Activated CD8-positive, alpha-beta memory T cell treated with anti-CD3 and anti-CD28 coated beads, Interleukin-2, amount 50 U/mL, for 24 hours (primary cell): ENCODE data around the gene SLC46A3.
"Not testable (repeated sequence)": the region's sequence is repeated elsewhere in the genome, so short reads cannot be mapped to it uniquely, and the experiment has no call there.

Source experiments
- DNase-seq: peaks from one replicate; pipeline ENCODE4 v3.0.0-alpha.2; 2020; ENCODE audit errors: extremely low read depth

SLC46A3 gene

DNA sequence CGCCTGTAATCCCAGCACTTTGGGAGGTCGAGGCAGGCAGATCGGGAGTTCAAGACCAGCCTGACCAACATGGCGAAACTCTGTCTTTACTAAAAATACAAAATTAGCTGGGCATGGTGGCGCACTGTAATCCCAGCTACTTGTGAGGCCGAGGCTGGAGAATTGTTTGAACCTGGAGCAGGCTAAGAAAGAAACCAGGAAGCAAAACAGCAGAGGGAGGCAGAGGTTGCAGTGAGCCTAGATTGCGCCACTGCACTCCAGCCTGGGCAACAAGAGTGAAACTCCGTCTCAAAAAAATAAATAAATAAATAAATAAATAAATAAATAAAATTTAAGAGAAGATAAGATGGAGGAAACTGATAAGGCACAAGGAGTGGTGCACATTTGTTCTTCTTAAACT is 35.6 kb downstream of the SLC46A3 start:
- DNase-seq = not testable (repeated sequence)

- DNase-seq = no peak
Observed at GRCh38 chr13:28680541-28680940, 38.2 kb downstream of the SLC46A3 start.

GRCh38 chr13:28679628-28680027 is 39.1 kb downstream of the SLC46A3 start:
- DNase-seq = no peak

DNA sequence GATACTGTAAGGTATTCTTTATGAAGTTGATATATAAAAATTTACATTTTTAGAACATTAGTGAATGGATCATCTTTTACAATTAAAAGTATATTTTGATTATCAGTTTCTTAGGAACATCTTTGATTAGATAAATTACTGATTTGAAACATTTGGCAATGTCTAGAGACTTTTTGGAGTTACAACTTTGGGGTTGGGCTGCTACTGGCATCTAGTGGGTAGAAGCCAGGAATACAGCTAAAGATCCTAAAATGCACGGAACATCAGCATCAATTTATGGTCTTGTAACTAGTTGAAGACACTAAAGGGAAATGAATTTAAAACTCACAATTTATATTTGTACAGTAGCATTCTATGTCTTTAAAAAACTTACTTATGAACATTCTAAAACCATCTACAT is 40.0 kb downstream of the SLC46A3 start:
- DNase-seq = no peak

- no peak for DNase-seq
Observed at GRCh38 chr13:28671126-28671792, 47.5 kb downstream of the SLC46A3 start.

DNA sequence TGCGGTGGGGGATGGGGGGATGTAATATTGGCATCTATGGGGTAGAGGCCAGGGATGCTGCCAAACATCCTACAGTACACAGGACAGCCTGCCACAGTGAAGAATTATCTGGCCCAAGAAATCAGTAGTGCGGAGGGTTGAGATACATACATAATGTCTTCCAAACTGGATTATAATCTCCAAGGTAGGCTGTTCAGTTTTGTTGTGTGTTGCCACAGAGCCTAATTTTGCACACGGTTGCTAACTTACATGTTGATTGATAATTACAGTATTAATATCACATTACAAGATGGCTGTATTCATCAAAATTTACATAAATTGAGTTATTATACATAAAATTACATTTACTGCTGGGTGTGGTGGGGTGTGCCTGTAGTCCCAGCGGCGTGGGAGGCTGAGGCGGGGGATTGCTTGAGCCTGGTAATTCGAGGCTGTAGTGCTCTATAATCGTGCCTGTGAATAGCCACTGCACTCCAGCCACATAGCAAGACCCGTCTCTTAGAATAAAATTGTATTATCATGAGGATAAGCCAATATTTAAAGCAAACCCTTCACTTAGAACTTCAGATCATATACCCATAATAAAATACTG is 51.8 kb downstream of the SLC46A3 start:
- DNase-seq = no peak

DNA sequence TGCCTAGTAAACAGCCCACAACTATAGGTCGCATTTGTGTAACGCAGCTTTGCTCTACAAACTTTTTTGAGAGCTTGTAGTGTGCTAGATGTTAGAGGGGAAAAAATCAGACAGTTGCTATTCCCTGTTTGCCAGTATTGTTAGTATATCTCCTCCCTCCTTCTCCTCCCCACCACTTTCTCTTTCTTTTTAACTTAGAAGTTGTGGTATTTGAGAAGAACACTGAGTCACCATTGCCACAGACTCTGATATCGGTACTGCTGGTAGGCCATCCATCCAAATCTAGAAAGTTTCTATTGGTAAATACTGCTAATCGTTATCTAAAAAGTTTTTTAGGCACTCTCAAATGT is 59.2 kb downstream of the SLC46A3 start:
- DNase-seq = no peak

GRCh38 chr13:28658796-28659620 is 59.8 kb downstream of the SLC46A3 start, which contains the start of gene POMP:
POMP (plus strand) TSS chr13:28659130; CDS start chr13:28659185, 55 bp downstream.
- peak; percentile 85 for DNase-seq

DNA sequence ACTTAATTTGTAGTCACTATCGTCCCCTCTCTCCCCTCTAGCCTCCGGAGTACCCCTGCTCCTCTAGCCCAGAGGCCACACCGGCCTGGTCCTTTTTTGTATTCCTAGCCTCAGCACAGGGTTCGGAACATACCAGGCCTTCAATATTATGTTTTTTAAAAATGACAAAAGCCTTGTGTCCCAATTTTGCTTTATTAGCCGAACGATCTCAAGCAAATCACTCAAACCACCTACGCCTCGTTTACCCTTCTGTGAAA is 60.3 kb downstream of the SLC46A3 start:
- no peak for DNase-seq

- no peak for DNase-seq
Observed at GRCh38 chr13:28657784-28658538, 60.8 kb downstream of the SLC46A3 start.

DNA sequence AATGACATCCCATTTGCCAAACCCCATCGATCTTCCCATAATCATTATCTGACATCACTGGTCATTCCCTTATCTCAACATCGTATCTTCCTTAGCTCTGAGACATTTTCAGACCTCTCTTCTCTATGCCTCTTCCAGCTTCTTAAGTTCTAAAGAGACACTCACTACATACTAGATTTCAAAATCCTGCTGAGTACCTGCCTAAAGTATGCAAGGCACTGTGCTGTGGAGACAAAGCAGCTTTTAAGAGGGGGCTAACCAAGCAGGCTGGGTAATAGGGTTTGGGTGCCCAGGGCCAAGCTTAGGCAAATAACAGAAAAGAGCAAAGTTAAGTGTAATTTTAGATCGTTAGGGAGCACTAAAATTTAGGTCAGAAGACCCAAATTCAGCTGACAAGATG is 63.2 kb downstream of the SLC46A3 start:
- DNase-seq = no peak

GRCh38 chr13:28654276-28654675 is 64.5 kb downstream of the SLC46A3 start:
- DNase-seq = no peak

DNA sequence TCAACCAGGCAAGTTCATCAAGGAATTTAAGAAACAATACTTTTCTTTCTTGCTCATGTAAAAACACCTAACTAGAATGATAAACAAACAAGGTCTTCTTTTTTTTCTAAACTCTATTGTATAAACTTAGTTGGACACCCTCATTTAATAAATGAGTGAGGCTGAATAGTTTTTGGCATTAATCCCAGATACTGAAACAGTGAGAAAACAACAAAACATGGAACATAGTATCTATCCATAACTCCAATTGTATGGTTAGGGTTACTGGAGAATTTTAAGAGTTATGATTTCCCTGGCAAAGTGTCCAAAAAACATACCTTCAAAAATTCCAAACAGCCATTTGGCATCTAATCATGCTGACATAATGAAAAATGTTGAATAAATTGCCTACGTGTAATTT is 65.7 kb downstream of the SLC46A3 start:
- DNase-seq = no peak

DNA sequence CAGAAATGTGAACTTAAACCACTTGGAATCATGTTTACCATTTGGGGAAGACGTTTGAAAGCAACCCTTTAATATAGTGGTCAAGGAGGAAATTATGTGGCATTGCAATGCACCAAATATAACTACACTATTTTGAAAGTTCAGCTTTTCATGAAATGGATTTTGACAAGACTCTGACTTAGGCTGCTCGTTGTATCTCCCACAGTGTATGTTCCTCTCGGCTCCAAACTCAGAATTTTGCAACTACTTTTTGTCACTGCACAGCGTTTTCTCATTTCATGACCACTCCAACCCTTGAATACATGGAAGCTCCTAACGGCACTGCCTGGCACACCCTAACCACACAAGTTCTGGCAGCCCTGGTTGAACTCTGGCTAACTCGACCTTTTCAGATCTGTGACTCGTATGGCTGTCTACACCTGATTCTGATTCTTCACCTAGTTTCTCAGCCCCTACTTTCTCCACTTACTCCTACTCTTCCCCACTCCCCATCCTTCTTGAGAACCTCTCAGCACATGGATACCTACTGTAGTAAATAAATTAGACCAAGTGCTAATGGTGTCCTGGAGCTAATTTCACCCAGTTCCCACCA is 66.9 kb downstream of the SLC46A3 start:
- no peak for DNase-seq

- no peak for DNase-seq
Observed at GRCh38 chr13:28650284-28650683, 68.5 kb downstream of the SLC46A3 start.
